Calu3 (cell line): ENCODE measurements around the gene EVC2. TPM values are rescaled to one million over a fixed set of nuclear protein-coding genes. Genes with fewer than 3 reads are reported as not detected.

Source experiments
- BruUV-seq: library from RNA; stranded (reverse); fragments of 400-500 nt; replicated peaks from 2 replicates; lab custom pipeline; 2021; lab: Mats Ljungman, UMichigan
- CTCF ChIA-PET: fragments of 300-600 bp; sonication (Branson Sonifier 250); formaldehyde crosslinking; loops from one replicate; lab custom pipeline; 2022; ENCODE audit warnings: antibody characterized with exemption; lab: Charles Lee
- DNase-seq: peaks from one replicate; pipeline ENCODE4 v3.0.0; 2022
- H3K27ac Mint-ChIP-seq: one replicate; pipeline ENCODE4 v1.8.0; 2022; ENCODE audit warnings: mixed read lengths; ENCODE audit not compliant: unreplicated experiment
- H3K27me3 Mint-ChIP-seq: one replicate; pipeline ENCODE4 v1.8.0; 2022; ENCODE audit warnings: mixed read lengths; ENCODE audit not compliant: unreplicated experiment
- H3K36me3 Mint-ChIP-seq: one replicate; pipeline ENCODE4 v1.8.0; 2022; ENCODE audit warnings: mild to moderate bottlenecking, moderate library complexity, mixed read lengths; ENCODE audit not compliant: insufficient read depth, unreplicated experiment
- H3K4me1 Mint-ChIP-seq: one replicate; pipeline ENCODE4 v1.8.0; 2022; ENCODE audit warnings: mild to moderate bottlenecking, low read depth, mixed read lengths; ENCODE audit not compliant: unreplicated experiment
- H3K4me3 Mint-ChIP-seq: one replicate; pipeline ENCODE4 v1.8.0; 2022; ENCODE audit warnings: mild to moderate bottlenecking, low read depth, moderate library complexity, mixed read lengths; ENCODE audit not compliant: unreplicated experiment
- H3K9me3 Mint-ChIP-seq: one replicate; pipeline ENCODE4 v1.8.0; 2022; ENCODE audit warnings: low read depth, mixed read lengths; ENCODE audit not compliant: unreplicated experiment
- intact Hi-C: fragments of 100-400 bp; cut with micrococcal nuclease; formaldehyde crosslinking; loops from one replicate; pipeline ENCODE4 v1.10.0; 2022; ENCODE audit not compliant: unreplicated experiment
- total RNA-seq: library from RNA; stranded (reverse); gene quantifications from 2 replicates; pipeline ENCODE4 v1.2.3, GENCODE V29; 2022
- TF ChIP-seq, protein P1 (sequence below): fragments of 200-600 bp; IDR thresholded peaks from one replicate; pipeline ENCODE4 v1.8.0; 2022; ENCODE audit warnings: antibody characterized with exemption; ENCODE audit not compliant: unreplicated experiment

EVC2 gene
- total RNA-seq, 1 experiment from 2014 or later = not detected

DNA sequence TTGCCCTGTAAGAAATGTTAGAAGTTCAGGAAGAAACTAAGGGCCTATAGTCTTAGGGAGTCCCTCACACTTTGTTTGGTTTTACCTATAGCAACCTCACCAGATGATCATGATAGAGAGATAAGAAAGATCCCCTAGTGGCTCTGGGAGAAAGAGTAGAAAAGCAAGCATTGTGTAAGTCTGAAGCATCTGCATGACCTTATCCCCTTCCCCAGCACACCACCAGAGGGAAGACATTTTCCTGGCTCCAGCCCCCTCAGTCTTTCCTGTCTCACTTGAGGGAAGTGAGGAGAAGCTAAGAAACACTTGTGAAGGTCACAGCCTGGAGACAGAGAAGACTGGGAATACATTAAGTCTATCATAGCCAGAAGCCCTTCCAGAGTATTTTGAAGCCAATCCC, 154.0 kb downstream of the EVC2 start:
- H3K27ac Mint-ChIP-seq = no peak overlapping the region
- DNase-seq = no peak
- peaks cover 20% of the 10 kb centered on the region for H3K9me3 Mint-ChIP-seq
- no peak overlapping the region for H3K4me3 Mint-ChIP-seq
- TF ChIP-seq, protein P1, sequence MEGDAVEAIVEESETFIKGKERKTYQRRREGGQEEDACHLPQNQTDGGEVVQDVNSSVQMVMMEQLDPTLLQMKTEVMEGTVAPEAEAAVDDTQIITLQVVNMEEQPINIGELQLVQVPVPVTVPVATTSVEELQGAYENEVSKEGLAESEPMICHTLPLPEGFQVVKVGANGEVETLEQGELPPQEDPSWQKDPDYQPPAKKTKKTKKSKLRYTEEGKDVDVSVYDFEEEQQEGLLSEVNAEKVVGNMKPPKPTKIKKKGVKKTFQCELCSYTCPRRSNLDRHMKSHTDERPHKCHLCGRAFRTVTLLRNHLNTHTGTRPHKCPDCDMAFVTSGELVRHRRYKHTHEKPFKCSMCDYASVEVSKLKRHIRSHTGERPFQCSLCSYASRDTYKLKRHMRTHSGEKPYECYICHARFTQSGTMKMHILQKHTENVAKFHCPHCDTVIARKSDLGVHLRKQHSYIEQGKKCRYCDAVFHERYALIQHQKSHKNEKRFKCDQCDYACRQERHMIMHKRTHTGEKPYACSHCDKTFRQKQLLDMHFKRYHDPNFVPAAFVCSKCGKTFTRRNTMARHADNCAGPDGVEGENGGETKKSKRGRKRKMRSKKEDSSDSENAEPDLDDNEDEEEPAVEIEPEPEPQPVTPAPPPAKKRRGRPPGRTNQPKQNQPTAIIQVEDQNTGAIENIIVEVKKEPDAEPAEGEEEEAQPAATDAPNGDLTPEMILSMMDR = no peak
- CTCF ChIA-PET = no interaction called here
- intact Hi-C loops = no loop called here
- no TSS peak for BruUV-seq
- no peaks in the 10 kb centered on the region for H3K27me3 Mint-ChIP-seq
- H3K36me3 Mint-ChIP-seq = no peaks in the 10 kb centered on the region
- H3K4me1 Mint-ChIP-seq = no peaks in the 10 kb centered on the region

DNA sequence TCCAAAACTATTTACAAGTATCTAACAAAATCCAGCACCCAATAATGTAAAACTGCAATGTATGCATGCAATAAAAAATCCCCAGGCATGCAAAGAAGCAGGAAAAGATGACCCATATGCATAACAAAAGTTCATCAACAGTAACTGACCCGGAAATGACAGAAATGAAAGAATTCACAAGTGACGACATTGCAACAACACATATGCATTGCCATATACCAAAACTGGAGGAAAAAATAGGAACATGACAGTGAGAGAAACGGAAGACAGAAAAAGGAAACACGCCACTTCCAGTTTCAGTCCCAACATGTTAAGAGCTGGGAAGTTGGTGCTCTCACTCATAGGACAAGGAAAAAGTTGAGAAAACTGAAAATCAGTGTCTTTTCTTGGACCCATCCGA, 154.6 kb downstream of the EVC2 start:
- DNase-seq = no peak
- no peaks in the 10 kb centered on the region for H3K36me3 Mint-ChIP-seq
- intact Hi-C loops = no loop called here
- no peaks in the 10 kb centered on the region for H3K27me3 Mint-ChIP-seq
- no TSS peak for BruUV-seq
- no peak overlapping the region for H3K4me3 Mint-ChIP-seq
- H3K9me3 Mint-ChIP-seq = peaks cover 20% of the 10 kb centered on the region
- TF ChIP-seq, protein P1 = no peak
- no peaks in the 10 kb centered on the region for H3K4me1 Mint-ChIP-seq
- H3K27ac Mint-ChIP-seq = no peak overlapping the region
- CTCF ChIA-PET = no interaction called here

DNA sequence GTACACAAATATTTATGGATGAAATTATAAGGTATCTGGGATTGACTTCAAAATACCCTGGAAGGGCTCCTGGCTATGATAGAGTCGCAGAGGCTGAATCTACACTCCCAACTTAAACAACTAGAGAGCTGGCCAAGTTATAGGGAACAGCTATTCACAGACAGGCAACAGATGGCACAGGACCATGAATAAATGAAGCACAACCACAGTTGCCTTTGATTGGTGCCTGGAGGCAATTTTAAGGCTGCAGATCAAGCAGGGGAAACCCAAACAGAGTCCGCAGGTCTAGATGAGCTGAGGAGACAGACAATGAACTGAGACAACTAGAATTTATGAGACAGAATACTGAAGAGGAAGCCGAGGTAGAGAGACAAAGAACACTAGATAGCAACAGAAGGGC, 155.9 kb downstream of the EVC2 start:
- no peak for DNase-seq
- no TSS peak for BruUV-seq
- TF ChIP-seq, protein P1 = no peak
- intact Hi-C loops = no loop called here
- CTCF ChIA-PET = no interaction called here
- H3K27ac Mint-ChIP-seq = no peak overlapping the region
- no peak overlapping the region for H3K4me3 Mint-ChIP-seq
- H3K4me1 Mint-ChIP-seq = no peaks in the 10 kb centered on the region
- H3K27me3 Mint-ChIP-seq = no peaks in the 10 kb centered on the region
- no peaks in the 10 kb centered on the region for H3K36me3 Mint-ChIP-seq
- peaks cover 17% of the 10 kb centered on the region for H3K9me3 Mint-ChIP-seq

DNA sequence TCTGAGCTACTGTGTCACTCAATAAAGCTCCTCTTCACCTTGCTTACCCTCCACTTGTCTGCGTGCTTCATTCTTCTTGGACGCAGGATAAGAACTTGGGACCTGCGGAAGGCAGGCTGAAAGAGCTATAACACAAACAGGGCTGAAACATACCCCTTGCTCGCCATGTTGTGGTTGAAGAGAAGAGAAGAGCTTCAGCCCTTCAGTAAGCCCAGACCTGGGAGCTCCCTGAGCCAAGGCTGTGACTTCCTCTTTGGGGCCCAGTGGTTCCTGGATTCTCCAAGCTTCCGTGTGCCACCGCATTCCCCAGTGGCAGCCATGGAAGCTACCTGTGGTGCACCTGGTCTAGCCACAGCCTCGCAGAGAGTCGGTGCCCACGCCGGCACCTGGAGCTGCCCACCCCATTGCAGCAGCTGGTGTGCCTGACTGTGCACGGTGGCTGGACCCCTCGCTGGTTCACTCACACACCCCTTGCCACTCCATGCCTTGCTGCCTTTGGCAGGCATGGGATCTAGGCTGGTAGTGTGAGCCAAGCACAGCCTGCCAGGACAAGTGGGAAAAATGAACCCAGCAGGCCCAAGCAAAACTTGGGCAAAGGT, 160.6 kb downstream of the EVC2 start:
- Mint-ChIP-seq H3K4me1 (no peaks in the 10 kb centered on the region), H3K27ac (no peak overlapping the region), H3K4me3 (no peak overlapping the region), H3K27me3 (no peaks in the 10 kb centered on the region), H3K9me3 (peaks cover 18% of the 10 kb centered on the region), H3K36me3 (no peaks in the 10 kb centered on the region)
- no peak for DNase-seq
- intact Hi-C loops = no loop called here
- CTCF ChIA-PET = no interaction called here
- TF ChIP-seq, protein P1 = no peak
- no TSS peak for BruUV-seq
